GM18499 (cell line): ENCODE results near the gene UNC5B.

Experiments used
- ATAC-seq: cut with Tn5 transposase; IDR thresholded peaks from one replicate; pipeline ENCODE4 v1.9.1; 2021; ENCODE audit warnings: moderate number of reproducible peaks; ENCODE audit not compliant: insufficient read depth, unreplicated experiment

The UNC5B gene

DNA sequence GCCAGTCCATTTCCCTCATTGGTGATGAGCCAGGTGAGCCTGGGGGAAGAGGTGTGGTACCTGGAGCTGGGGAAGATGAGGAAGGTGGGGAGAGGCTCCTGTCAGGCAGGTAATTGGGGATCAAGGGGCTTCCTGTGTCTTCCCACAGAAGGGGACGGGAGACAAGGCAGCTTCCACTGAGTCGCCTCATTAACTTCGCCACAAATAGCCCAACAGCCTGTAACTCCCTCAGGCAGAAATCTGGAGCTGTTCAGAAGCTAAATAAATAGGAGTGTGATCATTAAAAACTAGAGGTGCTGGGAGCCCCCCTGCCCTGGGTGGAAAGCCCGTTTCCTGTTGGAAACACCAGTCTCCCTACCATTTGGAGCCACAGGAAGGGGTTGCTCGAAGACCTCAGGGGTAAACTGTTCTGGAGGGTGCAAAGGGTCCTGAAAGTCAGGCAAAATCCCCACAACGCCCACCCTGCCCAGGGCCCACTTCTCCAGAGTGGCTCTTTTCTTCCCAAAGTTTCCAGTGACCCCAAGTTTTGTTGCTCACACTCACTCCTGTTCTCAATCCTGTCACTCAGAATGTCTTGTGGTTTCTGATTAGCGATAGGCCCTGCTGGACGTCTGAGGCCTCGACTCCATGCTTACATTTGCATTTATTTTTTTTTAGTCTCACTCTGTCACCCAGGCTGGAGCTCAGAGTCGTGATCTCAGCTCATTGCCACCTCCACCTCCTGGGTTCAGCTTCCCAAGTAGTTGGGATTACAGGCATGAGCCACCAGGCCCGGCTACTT, 25.7 kb downstream of the UNC5B start:
- no peak for ATAC-seq

DNA sequence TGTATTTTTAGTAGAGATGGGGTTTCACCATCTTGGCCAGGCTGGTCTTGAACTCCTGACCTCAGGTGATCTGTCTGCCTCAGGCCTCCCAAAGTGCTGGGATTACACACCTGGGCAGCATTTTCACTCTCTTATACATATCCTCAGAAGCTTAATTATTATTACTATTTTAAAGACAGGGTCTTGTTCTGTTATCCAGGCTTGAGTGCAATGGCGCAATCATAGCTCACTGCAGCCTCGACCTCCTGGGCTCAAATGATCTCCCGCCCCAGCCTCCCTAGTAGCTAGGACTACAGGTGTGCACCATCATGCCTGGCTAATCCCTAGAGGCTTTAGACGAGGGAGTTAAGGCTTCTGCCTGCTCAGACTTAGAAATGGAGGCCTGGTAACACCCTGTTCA, 26.3 kb downstream of the UNC5B start:
- ATAC-seq = no peak

DNA sequence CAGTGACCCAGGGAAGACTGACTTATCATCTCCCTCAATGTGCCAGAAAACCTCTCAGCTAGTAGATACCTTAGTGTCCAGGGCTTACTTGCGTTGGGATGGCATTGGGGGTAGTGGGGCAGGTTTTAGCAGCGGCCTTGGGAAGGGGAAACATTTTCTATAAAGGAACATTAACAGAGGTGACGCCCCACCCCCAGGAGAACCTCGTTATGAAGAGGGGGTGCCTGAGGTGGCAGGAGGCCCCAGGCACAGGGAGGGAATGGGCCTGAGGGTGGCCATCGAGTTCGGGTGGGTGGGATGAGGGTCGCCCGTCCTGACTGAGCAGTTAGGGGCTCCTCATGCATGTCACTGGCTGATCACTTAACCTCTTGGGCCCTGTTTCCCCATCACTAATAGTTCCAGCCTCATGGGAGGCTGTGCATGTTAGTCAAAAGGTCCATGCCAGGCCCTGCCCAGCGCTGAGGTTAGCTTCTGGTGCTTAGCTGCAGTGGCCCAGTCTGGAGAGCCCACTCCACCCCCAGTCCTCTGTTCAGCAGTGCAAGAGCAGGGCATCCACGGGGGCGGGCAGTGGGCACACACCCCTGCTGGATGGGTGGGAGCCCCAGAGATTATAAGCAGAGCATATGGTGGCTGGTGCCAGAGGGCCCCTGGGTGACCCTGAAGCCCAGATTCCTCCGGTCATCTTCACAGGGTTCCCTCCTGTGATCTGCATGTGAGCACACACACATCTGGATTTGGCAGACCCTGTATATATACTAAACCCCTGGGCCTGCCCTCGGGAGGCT, 27.0 kb downstream of the UNC5B start:
- ATAC-seq = no peak

DNA sequence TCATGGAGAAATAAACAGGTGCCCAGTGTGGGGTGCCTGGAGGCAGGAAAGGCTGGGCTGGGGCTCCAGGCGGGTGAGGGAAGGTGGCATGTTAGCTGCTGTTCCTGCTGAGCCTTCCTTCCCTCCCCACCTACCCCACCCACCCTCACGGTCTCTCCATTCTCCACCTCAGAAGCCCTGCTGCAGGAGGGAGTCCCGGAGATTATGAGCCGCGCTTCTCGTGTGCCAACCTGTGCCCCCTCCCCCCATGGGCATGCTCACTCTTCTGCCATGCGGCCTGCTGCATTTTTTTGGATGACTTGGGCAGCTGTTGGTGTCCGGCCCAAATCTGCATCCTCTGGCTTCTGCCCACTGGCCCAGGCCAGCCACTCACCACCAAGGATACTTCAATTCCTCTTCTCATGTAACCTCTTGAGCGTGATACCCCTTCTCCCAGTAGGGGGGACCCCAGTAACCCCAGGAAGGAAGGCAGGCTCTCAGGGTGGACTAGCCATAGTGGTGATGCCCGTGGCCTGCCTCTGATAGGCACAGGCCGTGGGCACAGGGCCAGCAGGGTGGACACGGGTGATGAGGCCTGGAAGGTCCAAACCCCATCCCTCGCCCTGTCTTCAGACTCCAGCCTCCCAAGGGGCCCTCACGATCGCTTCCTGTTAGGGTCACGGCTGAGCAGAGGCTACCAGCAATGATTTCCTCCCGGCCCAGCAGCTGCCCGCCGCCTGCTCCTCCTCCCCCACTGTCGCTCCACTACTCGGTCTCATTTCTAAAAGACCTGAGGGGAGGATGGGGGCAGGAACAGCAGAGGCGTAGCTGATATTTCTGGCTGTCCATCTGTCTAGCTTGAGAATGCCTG, 27.8 kb downstream of the UNC5B start:
- ATAC-seq = no peak

DNA sequence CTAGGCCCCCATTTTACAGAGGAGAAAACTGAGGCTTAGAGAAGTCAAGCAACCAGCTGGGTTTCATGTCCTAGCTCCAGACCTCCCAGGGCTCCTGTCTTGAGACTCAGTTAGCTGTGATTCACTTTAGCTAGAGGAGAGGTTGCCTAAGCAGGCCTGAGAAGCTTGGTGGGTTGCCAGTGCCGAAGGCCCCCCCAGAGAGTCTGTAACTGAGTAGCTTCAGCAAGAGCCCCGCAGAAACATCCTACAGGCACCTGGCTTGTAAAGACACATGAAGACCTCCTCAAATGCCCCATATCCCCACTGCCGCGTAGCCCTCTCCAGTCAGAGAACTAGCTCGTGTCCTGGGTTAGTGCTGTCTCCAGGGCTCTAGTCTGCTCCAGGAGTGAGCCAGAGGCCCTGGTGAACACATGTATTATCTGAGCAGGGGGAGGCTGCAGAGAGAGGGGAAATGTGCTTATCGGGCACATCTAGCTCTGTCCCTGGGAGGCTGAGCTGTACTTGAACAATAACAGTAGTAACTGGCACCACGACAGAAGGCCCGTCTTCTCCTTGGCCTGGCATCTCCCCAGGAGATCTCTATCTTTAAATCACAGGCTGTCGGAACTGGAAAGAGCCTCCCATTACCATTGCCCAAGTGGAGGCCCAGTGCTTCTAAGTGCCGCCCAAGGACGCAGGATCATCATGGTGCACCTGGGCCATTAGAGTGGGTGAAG, 28.9 kb downstream of the UNC5B start:
- no peak for ATAC-seq

DNA sequence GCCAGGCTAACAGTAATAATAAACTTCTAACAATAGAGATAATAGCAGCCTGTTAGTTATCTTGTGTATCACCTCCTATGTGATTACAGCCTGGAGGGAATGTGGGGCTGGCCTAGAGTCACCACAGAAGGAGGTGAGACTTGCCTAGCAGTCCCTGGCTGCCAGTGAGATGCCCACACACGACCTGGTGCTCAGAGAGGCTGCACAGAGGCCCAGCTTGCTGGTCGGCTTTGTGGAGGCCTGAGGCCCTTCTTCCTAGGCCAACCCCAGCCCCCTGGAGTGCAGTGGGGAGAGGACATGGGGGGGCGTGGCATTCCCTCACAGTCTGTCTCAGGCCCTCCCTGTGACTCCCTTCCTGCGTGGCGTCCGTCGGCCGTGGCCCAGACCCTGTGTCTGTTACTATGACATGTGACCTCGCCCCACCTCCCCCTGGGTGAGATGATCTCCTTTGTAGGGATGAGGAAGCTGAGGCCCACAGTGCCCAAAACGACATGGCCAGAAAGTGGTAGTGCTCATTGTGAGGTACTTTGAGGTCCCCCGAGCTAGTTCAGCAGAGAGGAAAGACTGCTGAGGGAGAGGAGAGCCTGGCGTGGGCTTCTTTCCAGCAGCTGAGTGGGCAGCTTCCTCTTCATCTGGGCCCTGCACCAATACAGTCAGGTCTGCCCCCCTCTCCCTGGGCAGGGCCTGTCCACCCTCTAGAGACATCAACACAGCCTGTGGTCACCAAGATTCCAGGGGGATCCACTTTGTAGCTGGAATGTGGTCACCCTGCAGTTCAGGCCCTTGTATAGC, 29.7 kb downstream of the UNC5B start:
- no peak for ATAC-seq

DNA sequence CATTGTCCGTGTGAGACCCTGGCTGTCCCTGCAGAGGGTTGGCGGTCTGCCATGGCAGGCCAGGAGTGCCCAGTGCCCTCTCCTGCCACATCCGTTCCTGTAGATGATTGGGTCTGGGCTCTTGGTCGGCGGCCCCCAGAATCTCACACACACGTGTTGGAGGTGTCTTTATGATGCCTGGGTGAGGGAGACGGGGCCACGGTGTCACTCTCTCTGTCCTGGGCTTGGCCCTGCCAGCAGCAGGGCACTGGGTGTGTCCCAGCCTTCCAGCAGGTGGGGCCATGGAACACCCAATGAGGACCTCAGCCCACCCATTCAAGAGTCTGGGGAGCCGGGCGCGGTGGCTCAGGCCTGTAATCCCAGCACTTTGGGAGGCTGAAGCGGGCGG, 30.2 kb downstream of the UNC5B start:
- no peak for ATAC-seq

DNA sequence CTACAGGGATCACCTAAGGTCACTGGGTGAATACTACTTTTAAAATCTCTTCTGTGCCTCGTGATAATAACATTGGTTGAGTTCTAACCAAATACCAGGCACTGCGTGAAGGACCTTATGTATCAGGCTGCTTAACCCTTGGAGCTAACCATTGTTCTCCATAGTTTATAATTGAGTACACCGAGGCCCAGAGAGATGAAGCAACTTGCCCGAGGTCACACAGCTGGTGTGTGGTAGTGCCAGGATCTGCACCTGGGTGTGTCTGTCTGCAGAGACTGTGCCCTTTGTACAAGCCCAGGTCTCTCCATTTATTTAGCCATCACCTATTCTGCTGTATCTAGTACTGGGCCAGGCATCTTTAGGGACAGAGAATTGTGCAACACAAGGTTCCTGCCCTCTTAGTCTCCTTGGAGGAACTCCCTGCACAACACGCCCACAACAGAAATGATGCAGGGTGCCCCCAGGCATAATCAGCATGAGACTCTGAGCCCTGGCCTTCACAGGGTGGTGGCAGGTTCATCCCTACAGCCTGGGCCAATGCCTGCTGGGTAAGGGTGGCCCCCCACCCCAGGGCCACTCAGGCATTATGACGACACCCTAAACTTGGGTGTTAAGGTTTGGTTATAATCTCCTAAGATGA, 31.5 kb downstream of the UNC5B start:
- ATAC-seq = no peak

DNA sequence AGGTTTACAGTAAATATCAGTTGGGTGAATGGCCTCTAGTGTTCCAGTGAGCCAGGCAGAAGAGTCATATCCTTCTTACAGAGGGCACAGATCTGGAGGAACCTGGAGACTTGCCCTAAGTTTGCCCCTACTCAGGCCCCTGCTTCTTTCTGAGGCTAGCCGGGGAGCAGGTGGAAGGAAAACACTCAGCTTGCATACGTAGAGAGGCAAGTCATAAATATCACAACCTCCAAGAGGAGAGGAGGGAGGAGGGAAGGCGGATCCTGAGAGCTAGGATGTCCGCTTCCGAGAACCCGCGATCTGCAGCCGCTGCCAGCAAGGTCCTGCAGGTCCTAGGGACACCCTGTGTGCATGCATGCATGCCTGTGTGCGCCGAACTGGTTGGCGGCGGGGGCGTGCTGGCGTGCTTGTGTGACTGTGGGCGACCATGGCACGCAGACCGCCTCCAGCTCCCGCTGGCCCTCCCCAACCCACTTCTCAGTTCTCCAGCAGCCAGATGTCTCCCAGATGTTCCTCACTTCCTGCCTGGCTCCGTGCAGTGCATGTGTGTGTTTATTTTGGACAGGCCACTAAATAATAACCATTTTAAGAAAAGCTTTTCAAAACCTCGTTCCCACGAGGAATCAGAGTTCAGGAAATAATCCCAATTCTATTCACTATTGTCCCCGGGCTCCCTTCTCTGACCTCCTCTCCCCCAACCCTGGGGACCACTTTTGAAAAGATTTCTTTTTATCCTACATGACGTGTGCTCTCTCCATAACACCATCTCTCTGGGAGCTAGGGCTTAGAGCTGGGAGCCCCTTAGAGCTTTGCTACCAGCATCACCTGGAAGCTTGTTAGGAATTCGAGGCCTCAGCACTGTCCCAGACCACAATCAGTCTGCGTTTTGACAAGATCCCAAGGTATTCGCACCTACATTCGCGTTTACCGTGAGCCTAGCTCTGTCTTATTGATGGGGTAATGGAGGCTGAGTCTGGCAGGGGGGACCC, 32.4 kb downstream of the UNC5B start:
- ATAC-seq = no peak

DNA sequence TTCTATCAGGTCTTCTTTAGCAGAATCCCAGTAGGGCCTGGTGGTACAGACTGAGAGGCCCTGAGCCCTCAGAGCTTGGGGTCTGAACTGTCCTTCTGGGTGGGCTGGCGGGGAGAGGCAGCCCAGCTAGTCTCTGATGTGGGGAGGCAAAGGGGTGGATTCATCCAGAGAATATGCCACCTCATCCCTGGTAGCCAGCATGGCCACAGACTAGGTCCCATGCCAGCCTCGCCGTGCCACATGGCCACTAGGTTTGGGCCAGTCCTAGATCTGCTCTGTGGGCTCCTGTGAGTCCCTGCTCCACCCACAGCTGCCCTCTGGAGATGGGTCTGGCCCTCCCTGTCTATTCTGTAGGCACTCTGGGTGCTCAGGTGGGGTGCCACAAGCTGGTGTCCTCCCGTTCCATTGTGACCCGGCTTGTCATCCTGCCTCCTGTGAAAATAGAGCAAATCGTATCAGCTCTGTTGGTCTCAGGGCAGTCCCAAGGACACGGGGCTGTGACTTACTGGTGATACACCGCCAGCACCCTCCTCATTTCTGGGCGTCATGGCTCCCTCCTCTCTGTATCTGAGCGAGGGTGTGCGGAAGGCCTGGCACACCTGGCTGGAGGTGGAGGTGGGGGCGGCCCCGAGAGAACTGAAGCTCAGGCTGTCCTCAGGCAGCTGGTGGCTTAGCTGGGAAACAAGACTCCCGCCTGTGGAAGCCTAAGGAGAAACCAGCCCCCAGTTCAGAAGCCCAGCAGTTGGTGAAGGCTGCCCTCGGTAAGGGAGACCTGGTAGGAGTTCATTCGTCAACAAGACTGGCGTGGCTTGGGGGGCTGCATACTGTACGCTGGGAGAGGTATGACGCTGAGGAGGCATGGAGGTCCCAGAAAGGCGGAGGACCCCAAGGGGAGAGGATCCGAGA, 33.3 kb downstream of the UNC5B start:
- no peak for ATAC-seq

DNA sequence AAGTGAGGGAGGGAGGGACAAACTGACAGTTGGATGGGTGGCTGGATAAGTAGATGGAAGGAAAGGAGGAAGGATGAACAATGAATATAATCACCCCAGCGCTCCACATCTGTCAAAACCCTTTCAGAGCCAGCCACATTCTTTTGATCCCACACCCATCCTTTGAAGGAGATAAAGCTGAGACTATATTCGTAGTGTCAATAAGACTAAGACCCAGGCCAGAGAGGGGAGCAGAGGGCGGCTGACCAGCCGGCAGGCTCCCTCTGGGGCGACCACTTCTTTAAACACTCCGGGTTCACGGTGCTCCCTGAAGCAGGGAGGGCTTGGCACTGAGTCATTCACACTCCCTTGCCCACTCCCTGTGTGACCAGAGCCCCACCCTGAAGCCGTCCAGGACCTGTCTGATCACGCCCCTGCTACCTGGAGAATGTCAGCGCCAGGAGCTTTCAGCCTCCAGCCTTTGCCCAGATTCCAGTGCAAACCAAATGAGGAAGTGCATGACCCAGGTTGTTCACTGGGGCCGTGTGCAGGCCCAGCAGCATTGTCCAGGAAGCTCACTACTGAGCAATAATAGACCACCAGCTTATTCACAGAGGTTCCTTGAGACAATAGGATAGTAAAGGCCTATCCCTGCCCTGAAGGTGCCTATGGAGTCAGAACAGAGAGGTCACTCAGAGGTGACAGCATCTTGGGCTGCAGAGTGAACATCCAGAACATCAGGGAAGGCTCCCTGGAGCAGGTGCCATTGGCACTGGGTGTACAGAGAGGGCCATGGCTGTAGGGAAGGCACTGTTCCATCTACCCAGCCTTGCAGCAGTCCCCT, 34.4 kb downstream of the UNC5B start:
- ATAC-seq = no peak

DNA sequence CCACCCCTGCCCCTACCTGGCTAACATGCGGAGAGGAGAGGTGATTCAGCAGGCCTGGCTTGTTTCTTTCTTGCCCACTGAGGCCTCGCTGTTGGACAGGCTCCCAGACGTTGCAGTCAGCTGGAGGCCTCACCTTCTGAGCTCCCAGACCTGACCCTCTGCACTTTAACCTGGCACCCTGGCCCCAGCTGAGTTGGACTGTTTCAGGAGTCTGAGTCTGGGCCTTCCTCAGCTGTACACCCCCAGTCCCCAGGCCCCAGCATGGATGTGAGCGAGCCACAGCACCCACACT, 35.0 kb downstream of the UNC5B start:
- ATAC-seq = no peak

DNA sequence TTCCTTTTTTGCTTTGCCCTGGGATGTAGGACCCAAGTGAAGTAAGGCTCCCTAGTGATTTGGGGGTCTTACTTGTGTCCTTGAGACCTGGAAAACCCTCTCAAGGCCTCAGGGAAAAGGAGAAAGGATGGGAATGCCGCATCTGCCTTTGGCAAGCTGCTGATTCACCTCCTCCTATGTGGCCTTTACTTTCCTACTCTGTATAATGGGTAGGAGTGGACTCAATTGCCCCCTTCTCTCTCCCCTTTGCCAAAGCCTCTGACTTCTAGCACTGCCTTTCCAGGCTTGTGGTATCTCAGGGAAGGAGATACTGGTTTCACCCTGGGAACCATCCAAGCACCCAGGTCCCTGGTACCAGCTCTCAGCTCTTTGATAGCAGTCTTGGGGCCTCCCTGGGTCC, 35.4 kb downstream of the UNC5B start:
- no peak for ATAC-seq

DNA sequence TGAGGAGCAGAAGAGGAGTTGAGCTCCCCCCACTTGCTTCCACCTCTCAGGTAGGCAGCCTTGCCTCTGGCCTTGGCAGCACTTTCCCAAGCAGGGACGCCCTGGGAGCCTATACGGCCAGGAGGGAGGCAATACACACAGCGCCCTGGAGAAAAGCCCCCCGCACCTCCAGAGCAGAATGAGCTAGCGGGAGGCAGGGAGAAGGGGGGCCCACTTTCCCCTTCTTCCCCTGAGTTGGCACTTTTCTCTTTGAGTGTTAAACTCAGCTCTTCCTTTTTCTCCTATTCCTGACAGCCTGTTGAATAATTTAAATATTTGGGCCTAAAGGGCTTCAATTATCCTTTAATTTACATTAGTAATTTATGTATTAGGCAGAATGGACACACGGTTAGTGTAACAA, 35.8 kb downstream of the UNC5B start:
- ATAC-seq = no peak

DNA sequence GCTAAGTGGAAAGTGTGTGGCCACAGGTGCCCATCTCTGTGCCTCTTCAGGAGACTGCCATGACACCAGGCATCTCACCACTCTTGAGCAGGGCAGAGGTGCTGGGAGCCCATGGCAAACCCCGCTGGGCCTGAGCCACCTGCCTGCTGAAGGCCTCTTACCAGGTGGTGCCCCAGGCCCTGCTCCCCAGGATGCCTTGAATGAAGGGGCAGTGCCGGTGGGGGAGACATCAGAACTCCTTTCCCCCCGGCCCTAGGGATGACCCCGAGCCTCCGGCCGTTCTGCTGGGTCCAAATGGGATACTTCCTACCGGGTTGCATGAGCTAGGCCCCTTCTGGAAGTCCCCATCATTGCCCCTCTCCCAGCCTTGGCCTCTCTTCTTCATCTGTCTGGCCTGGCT, 37.6 kb downstream of the UNC5B start:
- no peak for ATAC-seq

DNA sequence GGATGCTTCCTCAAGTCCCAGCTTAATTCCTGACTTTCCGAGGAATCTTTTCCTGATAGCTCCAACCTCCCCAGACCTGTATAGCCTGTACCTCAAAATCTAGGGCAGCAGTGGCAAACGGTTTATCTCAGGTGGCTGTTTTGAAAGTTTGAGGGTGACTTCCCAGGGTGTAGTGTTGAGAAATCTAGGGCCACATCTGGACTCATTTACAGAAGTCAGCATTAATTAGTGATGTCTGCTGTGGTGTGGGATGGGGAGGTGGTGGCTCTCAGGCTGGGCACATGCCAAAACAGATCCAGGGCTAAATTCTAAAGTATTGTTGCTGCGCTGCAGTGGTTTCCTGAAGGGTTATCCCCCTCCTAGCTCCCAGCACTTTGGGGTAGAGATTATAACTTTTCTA, 38.0 kb downstream of the UNC5B start:
- no peak for ATAC-seq
